RWPE1 (cell line): Measurements from ENCODE around the gene BCAS2.

Experiments
- CTCF ChIA-PET: fragments of 350-600 bp; sonication (Branson Sonifier 250); formaldehyde crosslinking; extraction: SDS; loops from one replicate; lab custom pipeline; 2021; lab: Yijun Ruan, JAX
- POLR2A ChIA-PET: fragments of 400-600 bp; formaldehyde crosslinking; extraction: SDS; loops from one replicate; lab custom pipeline; 2020; ENCODE audit warnings: antibody characterized with exemption; ENCODE audit not compliant: low non-redundant PET; lab: Yijun Ruan, JAX
- DNase-seq: peaks from one replicate; pipeline ENCODE4 v3.0.0; 2012; ENCODE audit warnings: low spot score
- H3K27ac ChIP-seq: fragments of 450-650 bp; 2 replicates; pipeline ENCODE4 v1.5.1; 2017
- CTCF ChIP-seq: fragments of 450-650 bp; conservative IDR thresholded peaks from 2 replicates; pipeline ENCODE4 v1.5.1; 2017; ENCODE audit warnings: low read depth, mild to moderate bottlenecking

The BCAS2 gene

GRCh38 chr1:114589122-114589521, 7.7 kb upstream of the BCAS2 start:
- ChIA-PET CTCF (interaction anchor here (0.6 kb wide), 1 partner anchor 19 kb away, joined by 3 read pairs; no protein-coding TSS in a partner anchor), POLR2A (no interaction called here)
- DNase-seq = no peak
- no peak for TF ChIP-seq CTCF
- no peak overlapping the region for H3K27ac ChIP-seq

GRCh38 chr1:114588196-114588689, 6.8 kb upstream of the BCAS2 start:
- CTCF ChIA-PET = no interaction called here

GRCh38 chr1:114587203-114587991, 6.0 kb upstream of the BCAS2 start:
- no peak for TF ChIP-seq CTCF
- ChIA-PET POLR2A (no interaction called here), CTCF (no interaction called here)
- no peak for DNase-seq
- H3K27ac ChIP-seq = no peak overlapping the region

More at GRCh38 chr1:114588196-114588689, 6.8 kb upstream of the BCAS2 start:
- TF ChIP-seq CTCF = no peak
- POLR2A ChIA-PET = no interaction called here
- H3K27ac ChIP-seq = no peak overlapping the region
- no peak for DNase-seq

GRCh38 chr1:114586513-114587047, 5.2 kb upstream of the BCAS2 start:
- POLR2A ChIA-PET = no interaction called here
- no peak overlapping the region for H3K27ac ChIP-seq
- DNase-seq = no peak
- CTCF ChIA-PET = no interaction called here
- TF ChIP-seq CTCF = no peak

- DNase-seq = no peak
- no peak overlapping the region for H3K27ac ChIP-seq
- CTCF ChIA-PET = no interaction called here
- POLR2A ChIA-PET = no interaction called here
- TF ChIP-seq CTCF = no peak
Measured at GRCh38 chr1:114585231-114585630, 3.8 kb upstream of the BCAS2 start.

- no peak for DNase-seq
- no peak overlapping the region for H3K27ac ChIP-seq
- no peak for TF ChIP-seq CTCF
- ChIA-PET POLR2A (no interaction called here), CTCF (interaction anchor here (0.5 kb wide), 1 partner anchor 18 kb away, joined by 4 read pairs; no protein-coding TSS in a partner anchor)
Measured at GRCh38 chr1:114574365-114574764, 7.0 kb downstream of the BCAS2 start.
